Type B pancreatic cell (in vitro differentiated cells): ENCODE data around the gene MAP2K5. TPM values are rescaled to one million over a fixed set of nuclear protein-coding genes. Genes with fewer than 3 reads are reported as not detected.

Experiments
- DNase-seq: peaks from one replicate; pipeline ENCODE4 v3.0.0; 2021; ENCODE audit warnings: mixed read lengths; ENCODE audit not compliant: unreplicated experiment; ENCODE audit errors: extremely low spot score
- H3K27ac Mint-ChIP-seq: 2 replicates; pipeline ENCODE4 v1.8.0; 2021; ENCODE audit warnings: mild to moderate bottlenecking, mixed read lengths
- H3K27me3 Mint-ChIP-seq: 2 replicates; pipeline ENCODE4 v1.8.0; 2021; ENCODE audit warnings: mixed read lengths
- H3K36me3 Mint-ChIP-seq: 2 replicates; pipeline ENCODE4 v1.8.0; 2021; ENCODE audit warnings: mixed read lengths
- H3K4me1 Mint-ChIP-seq: one replicate; pipeline ENCODE4 v1.8.0; 2021; ENCODE audit warnings: mixed read lengths; ENCODE audit not compliant: unreplicated experiment
- H3K4me3 Mint-ChIP-seq: 2 replicates; pipeline ENCODE4 v1.8.0; 2021; ENCODE audit warnings: mild to moderate bottlenecking, mixed read lengths
- H3K9me3 Mint-ChIP-seq: 2 replicates; pipeline ENCODE4 v1.8.0; 2021; ENCODE audit warnings: mixed read lengths
- CTCF ChIP-seq: fragments of 200-600 bp; sonication (generic); conservative IDR thresholded peaks from 2 replicates; pipeline ENCODE4 v1.5.0; 2021; ENCODE audit warnings: antibody characterized with exemption, mild to moderate bottlenecking
- total RNA-seq: library from RNA; stranded (reverse); gene quantifications from 2 replicates; pipeline ENCODE4 v1.2.1, GENCODE V29; 2021; ENCODE audit warnings: low replicate concordance

MAP2K5 gene
- total RNA-seq, 1 donor from 2014 or later = 21.8 TPM

- DNase-seq = no peak
- Mint-ChIP-seq H3K27me3 (peaks cover 6% of the 10 kb centered on the region), H3K4me3 (no peak overlapping the region), H3K4me1 (peaks cover 18% of the 10 kb centered on the region), H3K27ac (no peak overlapping the region), H3K9me3 (no peaks in the 10 kb centered on the region), H3K36me3 (no peaks in the 10 kb centered on the region)
- TF ChIP-seq CTCF = no peak
These were observed 37.7 kb upstream of the MAP2K5 start for GRCh38 chr15:67504796-67505195.

- Mint-ChIP-seq H3K27me3 (peaks cover 4% of the 10 kb centered on the region), H3K9me3 (no peaks in the 10 kb centered on the region)
These were observed 36.6 kb upstream of the MAP2K5 start for GRCh38 chr15:67505675-67506572.

GRCh38 chr15:67506775-67507747 is 35.4 kb upstream of the MAP2K5 start:
- Mint-ChIP-seq H3K9me3 (no peaks in the 10 kb centered on the region), H3K4me3 (no peak overlapping the region), H3K36me3 (no peaks in the 10 kb centered on the region), H3K27me3 (peaks cover 2% of the 10 kb centered on the region), H3K4me1 (peaks cover 13% of the 10 kb centered on the region), H3K27ac (no peak overlapping the region)
- no peak for DNase-seq
- no peak for TF ChIP-seq CTCF

More at GRCh38 chr15:67505675-67506572, 36.6 kb upstream of the MAP2K5 start:
- Mint-ChIP-seq H3K4me1 (peaks cover 18% of the 10 kb centered on the region), H3K27ac (no peak overlapping the region), H3K4me3 (no peak overlapping the region), H3K36me3 (no peaks in the 10 kb centered on the region)
- no peak for TF ChIP-seq CTCF
- no peak for DNase-seq

GRCh38 chr15:67508407-67508806 is 34.1 kb upstream of the MAP2K5 start:
- TF ChIP-seq CTCF = no peak
- Mint-ChIP-seq H3K27ac (no peak overlapping the region), H3K9me3 (no peaks in the 10 kb centered on the region), H3K4me3 (no peak overlapping the region), H3K36me3 (peaks cover 10% of the 10 kb centered on the region), H3K4me1 (peaks cover 13% of the 10 kb centered on the region), H3K27me3 (no peaks in the 10 kb centered on the region)
- DNase-seq = no peak

- no peak overlapping the region for H3K27ac Mint-ChIP-seq
- no peak overlapping the region for H3K4me3 Mint-ChIP-seq
- TF ChIP-seq CTCF = no peak
- H3K4me1 Mint-ChIP-seq = peaks cover 13% of the 10 kb centered on the region
- no peaks in the 10 kb centered on the region for H3K9me3 Mint-ChIP-seq
- no peaks in the 10 kb centered on the region for H3K27me3 Mint-ChIP-seq
- peaks cover 19% of the 10 kb centered on the region for H3K36me3 Mint-ChIP-seq
- no peak for DNase-seq
These were observed 32.6 kb upstream of the MAP2K5 start for GRCh38 chr15:67509918-67510317.
